Esophagus squamous epithelium (tissue), 5 donors: ENCODE measurements around the gene MIA2. TPM values are rescaled to one million over a fixed set of nuclear protein-coding genes. Genes with fewer than 3 reads are reported as not detected.

ENCODE experiments used
- DNase-seq: peaks from one replicate; lab custom pipeline; 2025; lab: John Stamatoyannopoulos, UW
- H3K27ac ChIP-seq, 4 donors: fragments of 200-600 bp; sonication (generic); one replicate each; pipeline ENCODE4 v1.5.1; 2016 to 2019; ENCODE audit warnings: mild to moderate bottlenecking in 1 of 4
- H3K27me3 ChIP-seq, 4 donors: fragments of 200-600 bp; sonication (generic); 1 replicate in 3 of 4; 2 replicates in 1 of 4; pipeline versions ENCODE4 v1.5.1 to v1.6.0; 2017 to 2021; ENCODE audit warnings: antibody characterized with exemption in 1 of 4
- H3K36me3 ChIP-seq, 3 donors: fragments of 200-600 bp; sonication (generic); one replicate each; pipeline ENCODE4 v1.5.1; 2016 to 2019
- H3K4me1 ChIP-seq, 3 donors: fragments of 200-600 bp; sonication (generic); one replicate each; pipeline ENCODE4 v1.5.1; 2017 to 2019
- H3K4me3 ChIP-seq, 4 donors: fragments of 200-600 bp; sonication (generic); 1 replicate in 3 of 4; 2 replicates in 1 of 4; pipeline ENCODE4 v1.5.1; 2016 to 2019; ENCODE audit warnings: mild to moderate bottlenecking in 2 of 4, moderate library complexity in 1 of 4
- H3K9me3 ChIP-seq, 3 donors: fragments of 200-600 bp; sonication (generic); one replicate each; pipeline ENCODE4 v1.5.1; 2016 to 2019
- POLR2A ChIP-seq, 4 donors: fragments of 450-650 bp; IDR thresholded peaks; one replicate each; pipeline ENCODE4 v1.6.1; 2017; ENCODE audit warnings: antibody characterized with exemption in 4 of 4, mild to moderate bottlenecking in 4 of 4, moderate library complexity in 3 of 4
- WGBS, 2 donors: methylation state at CpG; one replicate each; pipeline ENCODE4 v1.1.5; 2018; 5-methylcytosine and 5-hydroxymethylcytosine counted together
- intact Hi-C: fragments of 100-400 bp; cut with DNase I; formaldehyde crosslinking; loops from one replicate; pipeline ENCODE4 v1.15.0; 2022
- total RNA-seq, 4 donors: library from RNA; depleted of rRNA; stranded (reverse); fragments of >200 nt; gene quantifications; one replicate each; pipeline ENCODE4 v1.1.0, GENCODE V29; 2016
- TF ChIP-seq, protein P1 (sequence below), 6 experiments: fragments of 450-650 bp in 4 of 6; fragments of 200-600 bp in 2 of 6; sonication (generic) in 2 of 6; IDR thresholded peaks; one replicate each; pipeline ENCODE4 v1.5.1; 2016 to 2019; ENCODE audit warnings: antibody characterized with exemption in 6 of 6, mild to moderate bottlenecking in 4 of 6, moderate library complexity in 4 of 6
- donor health status: DM: yes; HTN: yes; CAD: no.

Gene MIA2
- total RNA-seq, 4 donors from 2014 or later = 33.3 to 50.7 (median 38.7) TPM

DNA sequence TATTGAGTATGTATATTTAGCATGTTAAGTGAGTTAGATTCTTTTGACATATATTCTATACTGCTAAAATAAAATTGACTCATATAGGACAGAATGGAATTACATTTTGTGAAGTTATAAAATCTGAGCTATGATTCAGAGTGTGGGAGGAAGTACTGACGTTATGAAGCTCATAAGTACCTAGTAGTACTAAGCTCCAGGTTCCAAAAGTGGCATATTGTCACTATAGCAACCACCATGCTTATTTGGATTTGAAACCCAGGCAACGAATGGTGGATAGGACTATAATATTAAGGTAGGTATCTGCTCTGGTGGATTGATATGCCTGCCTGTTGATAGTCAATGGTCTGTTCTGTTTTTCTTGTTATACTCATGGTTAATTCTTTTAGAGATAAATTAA, 200.7 kb downstream of the MIA2 start:
- no peak for DNase-seq
- Histone ChIP-seq H3K27me3 (no peaks in the 10 kb centered on the region), H3K4me3 (no peak overlapping the region), H3K9me3 (no peaks in the 10 kb centered on the region), H3K27ac (no peak overlapping the region), H3K4me1 (peaks cover 7 to 28% (median 15%) of the 10 kb centered on the region in 3 donors), H3K36me3 (no peaks in the 10 kb centered on the region)
- TF ChIP-seq POLR2A (IDR thresholded peaks at IDR 0.05) = no peak
- TF ChIP-seq, protein P1, sequence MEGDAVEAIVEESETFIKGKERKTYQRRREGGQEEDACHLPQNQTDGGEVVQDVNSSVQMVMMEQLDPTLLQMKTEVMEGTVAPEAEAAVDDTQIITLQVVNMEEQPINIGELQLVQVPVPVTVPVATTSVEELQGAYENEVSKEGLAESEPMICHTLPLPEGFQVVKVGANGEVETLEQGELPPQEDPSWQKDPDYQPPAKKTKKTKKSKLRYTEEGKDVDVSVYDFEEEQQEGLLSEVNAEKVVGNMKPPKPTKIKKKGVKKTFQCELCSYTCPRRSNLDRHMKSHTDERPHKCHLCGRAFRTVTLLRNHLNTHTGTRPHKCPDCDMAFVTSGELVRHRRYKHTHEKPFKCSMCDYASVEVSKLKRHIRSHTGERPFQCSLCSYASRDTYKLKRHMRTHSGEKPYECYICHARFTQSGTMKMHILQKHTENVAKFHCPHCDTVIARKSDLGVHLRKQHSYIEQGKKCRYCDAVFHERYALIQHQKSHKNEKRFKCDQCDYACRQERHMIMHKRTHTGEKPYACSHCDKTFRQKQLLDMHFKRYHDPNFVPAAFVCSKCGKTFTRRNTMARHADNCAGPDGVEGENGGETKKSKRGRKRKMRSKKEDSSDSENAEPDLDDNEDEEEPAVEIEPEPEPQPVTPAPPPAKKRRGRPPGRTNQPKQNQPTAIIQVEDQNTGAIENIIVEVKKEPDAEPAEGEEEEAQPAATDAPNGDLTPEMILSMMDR (IDR thresholded peaks at IDR 0.05) = no peak
- 46 to 47% methylated on average over 2 of the region's 2 CpGs for WGBS, 2 donors
- intact Hi-C loops = loop anchor here (5.0 to 10.0 kb wide), 3 partner anchors 167 to 330 kb away; partner anchors contain the start of genes PNN, SEC23A and TRAPPC6B

GRCh38 chr14:39435241-39435640, 201.5 kb downstream of the MIA2 start:
- intact Hi-C loops = loop anchor here (10.0 kb wide), 2 partner anchors 260 to 330 kb away; partner anchors contain the start of genes PNN, SEC23A and TRAPPC6B
- no peak for TF ChIP-seq POLR2A (IDR thresholded peaks at IDR 0.05)
- TF ChIP-seq, protein P1 (IDR thresholded peaks at IDR 0.05) = no peak
- Histone ChIP-seq H3K27ac (no peak overlapping the region), H3K9me3 (no peaks in the 10 kb centered on the region), H3K36me3 (no peaks in the 10 kb centered on the region), H3K4me3 (no peak overlapping the region), H3K4me1 (peaks cover 7 to 19% (median 7%) of the 10 kb centered on the region in 3 donors), H3K27me3 (no peaks in the 10 kb centered on the region)
- WGBS, 2 donors = 78 to 90% methylated on average over 6 of the region's 6 CpGs
- no peak for DNase-seq

Other genes starting within 250 kb of the MIA2 start
- gene SEC23A, start 130.7 kb upstream of the MIA2 start, total RNA-seq = 10 to 100 TPM; 25.1 to 52.5 (median 42.2) TPM
- gene GEMIN2, start 119.6 kb upstream of the MIA2 start, total RNA-seq = 10 to 100 TPM in 3 of 4 donors, 1 to 10 TPM in 1; 9.7 to 19.8 (median 19.0) TPM
- gene TRAPPC6B, start 63.6 kb upstream of the MIA2 start, total RNA-seq = 10 to 100 TPM; 16.6 to 24.2 (median 23.6) TPM
- gene PNN, start 58.7 kb upstream of the MIA2 start, total RNA-seq = 10 to 100 TPM; 16.7 to 43.9 (median 24.8) TPM
- gene FBXO33, start 198.5 kb downstream of the MIA2 start, total RNA-seq = 10 to 100 TPM in 1 of 4 donors, 1 to 10 TPM in 3; 4.8 to 10.1 (median 9.0) TPM